DND-41 (cell line): ENCODE results near the gene LHPP.

Experiments used
- EZH2 ChIP-seq: IDR thresholded peaks from 3 replicates; pipeline ENCODE4 v1.6.1; 2012; ENCODE audit warnings: borderline replicate concordance, low read depth, mild to moderate bottlenecking, moderate library complexity, low read length, inconsistent platforms; ENCODE audit not compliant: severe bottlenecking
- TF ChIP-seq, protein P1 (sequence below): IDR thresholded peaks from 2 replicates; pipeline ENCODE4 v1.5.1; 2012; ENCODE audit warnings: borderline replicate concordance, low read length, moderate library complexity, mild to moderate bottlenecking; ENCODE audit not compliant: poor library complexity, severe bottlenecking; ENCODE audit errors: extremely low read depth

DNA sequence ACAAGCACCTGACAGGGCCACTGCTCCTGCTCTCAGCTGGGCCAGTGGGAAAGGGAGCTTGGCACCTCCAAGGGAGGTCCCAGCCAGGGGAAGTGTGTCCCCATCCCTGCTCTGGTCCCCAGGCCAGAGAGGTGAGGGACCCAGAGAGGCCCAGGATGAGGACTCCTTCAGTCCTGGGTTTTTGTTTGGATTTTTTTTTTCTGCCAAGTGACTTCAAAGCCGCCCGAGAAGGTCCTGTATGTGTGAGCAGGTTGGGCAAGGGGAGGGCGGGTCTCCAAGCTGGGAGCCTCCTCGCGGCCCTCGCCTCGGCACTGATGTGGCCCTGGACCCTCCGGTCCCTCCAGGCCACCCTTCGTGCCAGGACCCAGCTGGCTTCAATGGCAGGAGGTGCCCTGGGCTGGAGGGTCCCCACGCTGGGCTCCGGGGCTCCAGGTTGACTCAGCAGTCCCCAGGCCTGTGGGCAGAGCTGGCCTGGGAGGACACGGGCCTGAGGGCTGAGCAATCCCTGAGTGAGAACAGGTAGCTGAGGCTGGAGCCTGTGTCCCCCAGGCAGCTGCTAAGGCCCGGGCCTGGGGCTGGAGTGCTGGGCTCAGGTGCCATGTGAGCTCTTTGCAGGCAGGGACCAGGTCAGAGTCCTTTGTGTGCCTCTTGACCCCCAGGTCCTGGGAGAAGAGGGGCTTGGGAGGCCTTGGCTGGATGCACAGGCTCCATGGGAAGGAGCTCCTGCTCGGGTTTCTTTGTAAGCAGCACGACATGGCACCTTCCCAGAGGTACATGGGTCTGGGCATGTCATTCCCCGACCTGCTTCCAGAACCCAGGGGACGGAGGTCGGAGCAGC, 142.0 kb downstream of the LHPP start:
- TF ChIP-seq, protein P1, sequence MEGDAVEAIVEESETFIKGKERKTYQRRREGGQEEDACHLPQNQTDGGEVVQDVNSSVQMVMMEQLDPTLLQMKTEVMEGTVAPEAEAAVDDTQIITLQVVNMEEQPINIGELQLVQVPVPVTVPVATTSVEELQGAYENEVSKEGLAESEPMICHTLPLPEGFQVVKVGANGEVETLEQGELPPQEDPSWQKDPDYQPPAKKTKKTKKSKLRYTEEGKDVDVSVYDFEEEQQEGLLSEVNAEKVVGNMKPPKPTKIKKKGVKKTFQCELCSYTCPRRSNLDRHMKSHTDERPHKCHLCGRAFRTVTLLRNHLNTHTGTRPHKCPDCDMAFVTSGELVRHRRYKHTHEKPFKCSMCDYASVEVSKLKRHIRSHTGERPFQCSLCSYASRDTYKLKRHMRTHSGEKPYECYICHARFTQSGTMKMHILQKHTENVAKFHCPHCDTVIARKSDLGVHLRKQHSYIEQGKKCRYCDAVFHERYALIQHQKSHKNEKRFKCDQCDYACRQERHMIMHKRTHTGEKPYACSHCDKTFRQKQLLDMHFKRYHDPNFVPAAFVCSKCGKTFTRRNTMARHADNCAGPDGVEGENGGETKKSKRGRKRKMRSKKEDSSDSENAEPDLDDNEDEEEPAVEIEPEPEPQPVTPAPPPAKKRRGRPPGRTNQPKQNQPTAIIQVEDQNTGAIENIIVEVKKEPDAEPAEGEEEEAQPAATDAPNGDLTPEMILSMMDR: no peak
- no peak for TF ChIP-seq EZH2
